Urinary bladder (tissue), 4 donors: ENCODE data around the gene MED13L. TPM values are rescaled to one million over a fixed set of nuclear protein-coding genes. Genes with fewer than 3 reads are reported as not detected.

ENCODE experiments used
- DNase-seq: peaks from one replicate; pipeline ENCODE4 v3.0.0-alpha.2; 2015; ENCODE audit errors: extremely low spot score
- H3K27ac ChIP-seq: one replicate; pipeline ENCODE4 v1.5.1; 2013; ENCODE audit warnings: low read depth, mild to moderate bottlenecking, moderate library complexity
- H3K36me3 ChIP-seq: one replicate; pipeline ENCODE4 v1.6.1; 2013; ENCODE audit warnings: mild to moderate bottlenecking, moderate library complexity; ENCODE audit not compliant: insufficient read depth
- H3K4me1 ChIP-seq: one replicate; pipeline ENCODE4 v1.6.1; 2013; ENCODE audit warnings: mild to moderate bottlenecking, moderate library complexity; ENCODE audit not compliant: insufficient read depth
- H3K4me3 ChIP-seq: one replicate; pipeline ENCODE4 v1.5.1; 2013; ENCODE audit warnings: low read depth, low read length
- WGBS: extraction: QIAGEN DNeasy Blood & Tissue Kit; methylation state at CpG from one replicate; pipeline ENCODE4 v1.1.7; 2013; 5-methylcytosine and 5-hydroxymethylcytosine counted together
- polyA plus RNA-seq: library from polyadenylated mRNA; stranded (reverse); fragments of 200-250 nt; gene quantifications from one replicate; pipeline ENCODE4 v1.2.3, GENCODE V29; 2013
- total RNA-seq: library from RNA; depleted of rRNA; stranded (reverse); fragments of >200 nt; gene quantifications from one replicate; pipeline ENCODE4 v1.2.3, GENCODE V29; 2014
- donor health status: healthy with polysubstance abuse.
- donor health status: healthy.

The MED13L gene
- total and polyA plus RNA-seq, 2 donors: 41.4 to 273 TPM

GRCh38 chr12:116078396-116078795 is 199.1 kb downstream of the MED13L start:
- Histone ChIP-seq H3K4me1 (no peaks in the 10 kb centered on the region), H3K4me3 (no peak overlapping the region), H3K36me3 (no peaks in the 10 kb centered on the region), H3K27ac (no peak overlapping the region)
- no peak for DNase-seq
- WGBS: 99% methylated on average over 1 of the region's 1 CpG

- no peak overlapping the region for H3K4me3 ChIP-seq
- H3K4me1 ChIP-seq: no peaks in the 10 kb centered on the region
- H3K27ac ChIP-seq: no peak overlapping the region
- no peak for DNase-seq
- no peaks in the 10 kb centered on the region for H3K36me3 ChIP-seq
These were observed 200.1 kb downstream of the MED13L start for GRCh38 chr12:116077431-116077830.

- Histone ChIP-seq H3K27ac (no peak overlapping the region), H3K4me3 (no peak overlapping the region), H3K4me1 (no peaks in the 10 kb centered on the region), H3K36me3 (no peaks in the 10 kb centered on the region)
- DNase-seq: no peak
- 90% methylated on average over 1 of the region's 1 CpG for WGBS
These were observed 201.1 kb downstream of the MED13L start for GRCh38 chr12:116076399-116076798.

DNA sequence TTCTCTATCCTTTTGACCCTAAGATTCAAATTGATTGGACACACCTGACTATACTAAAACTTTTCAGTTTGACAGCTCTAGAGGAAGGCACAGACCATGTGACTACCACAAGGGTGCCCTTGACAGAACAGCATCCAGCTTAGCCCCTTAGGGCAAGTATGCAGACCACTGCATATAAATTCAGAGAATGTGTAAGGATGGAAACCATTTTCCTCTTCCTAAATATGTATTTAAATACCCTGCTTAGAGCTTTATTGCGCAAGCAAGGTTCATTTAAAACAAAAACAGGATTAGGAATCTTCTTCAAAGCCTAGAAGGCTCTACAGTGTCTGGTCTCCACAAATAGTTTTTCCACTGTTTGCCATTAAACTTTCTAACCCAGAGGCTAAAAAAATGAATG is 202.8 kb downstream of the MED13L start:
- H3K36me3 ChIP-seq: no peaks in the 10 kb centered on the region
- DNase-seq: no peak
- no peak overlapping the region for H3K4me3 ChIP-seq
- no peaks in the 10 kb centered on the region for H3K4me1 ChIP-seq
- no peak overlapping the region for H3K27ac ChIP-seq
- 94% methylated on average over 1 of the region's 1 CpG for WGBS

DNA sequence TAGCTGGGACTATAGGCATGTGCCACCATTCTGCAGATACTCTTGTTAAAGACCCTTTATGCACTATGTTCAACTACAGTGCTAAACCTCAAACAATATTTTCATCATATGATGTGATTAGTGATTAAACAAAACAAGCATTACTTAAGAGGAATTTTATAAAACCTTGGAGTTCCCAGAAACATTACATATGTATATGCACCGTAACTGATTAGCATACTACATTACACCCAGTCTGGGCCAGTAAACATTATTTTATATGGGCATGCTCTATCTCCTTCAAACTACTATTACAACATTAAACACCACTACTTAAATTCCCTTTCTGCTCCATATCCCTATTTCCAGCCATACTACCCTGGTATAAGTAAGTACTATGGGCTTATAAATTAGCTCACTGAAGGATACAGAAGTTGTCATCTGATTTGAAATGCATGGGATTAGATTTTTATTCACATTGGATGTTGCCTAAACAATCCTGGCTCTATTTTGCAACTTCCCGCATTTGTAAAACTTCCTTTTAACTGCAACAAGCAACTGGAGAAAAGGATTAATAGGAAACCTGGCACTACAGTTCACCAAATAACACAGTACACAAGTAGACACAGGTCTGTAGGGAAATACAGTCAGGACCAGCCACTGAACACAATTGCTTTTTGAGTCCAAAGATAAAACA is 205.8 kb downstream of the MED13L start:
- Histone ChIP-seq H3K36me3 (no peaks in the 10 kb centered on the region), H3K27ac (no peak overlapping the region), H3K4me3 (no peak overlapping the region), H3K4me1 (peaks cover 3% of the 10 kb centered on the region)
- WGBS: 71% methylated on average over 2 of the region's 2 CpGs
- no peak for DNase-seq

DNA sequence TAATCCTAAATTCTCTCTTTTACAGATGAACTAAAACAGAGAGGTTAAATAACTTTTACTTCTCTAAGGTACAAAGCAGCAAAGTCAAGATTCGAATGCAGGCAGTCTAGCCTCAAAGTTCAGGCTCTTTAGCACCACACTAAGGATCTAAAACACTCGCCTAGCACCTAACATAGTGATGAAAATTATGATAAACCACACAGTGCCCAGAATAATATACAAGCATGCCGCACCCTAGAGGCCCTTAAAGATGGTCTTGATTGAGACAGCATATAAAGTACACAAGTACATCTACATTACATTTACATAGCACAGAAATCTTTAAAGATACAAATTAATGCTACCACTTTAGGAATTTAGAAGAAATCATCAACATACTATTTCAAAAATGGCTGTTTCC is 207.0 kb downstream of the MED13L start:
- WGBS: 97% methylated on average over 3 of the region's 3 CpGs

GRCh38 chr12:116069943-116070342 is 207.6 kb downstream of the MED13L start:
- H3K4me1 ChIP-seq: peaks cover 6% of the 10 kb centered on the region
- no peak overlapping the region for H3K4me3 ChIP-seq
- no peak for DNase-seq
- H3K36me3 ChIP-seq: no peaks in the 10 kb centered on the region
- H3K27ac ChIP-seq: no peak overlapping the region

More for the DNA sequence above, 207.0 kb downstream of the MED13L start:
- Histone ChIP-seq H3K4me3 (no peak overlapping the region), H3K36me3 (no peaks in the 10 kb centered on the region), H3K27ac (no peak overlapping the region), H3K4me1 (peaks cover 6% of the 10 kb centered on the region)
- DNase-seq: no peak

DNA sequence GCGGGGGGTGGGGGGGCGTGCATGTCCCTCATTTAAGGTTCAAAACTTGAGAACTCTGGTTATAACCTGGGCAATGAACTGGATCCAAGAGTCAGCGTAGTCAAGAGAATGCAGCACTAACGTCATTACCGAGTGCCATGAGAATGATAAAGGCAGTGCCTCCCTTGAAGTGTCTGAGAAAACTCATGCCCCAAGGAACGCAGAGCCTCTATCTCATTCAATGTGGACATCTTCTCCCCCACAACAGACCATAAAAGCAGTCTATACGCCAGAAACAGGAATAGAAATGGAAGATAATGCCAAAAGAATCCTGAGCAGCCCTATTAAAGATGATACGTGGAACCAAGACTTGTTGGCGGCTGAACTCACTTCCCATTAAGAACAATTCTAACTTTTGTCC is 208.6 kb downstream of the MED13L start:
- H3K4me1 ChIP-seq: peaks cover 6% of the 10 kb centered on the region
- no peak overlapping the region for H3K27ac ChIP-seq
- H3K4me3 ChIP-seq: no peak overlapping the region
- no peaks in the 10 kb centered on the region for H3K36me3 ChIP-seq
- 83% methylated on average over 9 of the region's 9 CpGs for WGBS
- no peak for DNase-seq

- Histone ChIP-seq H3K36me3 (no peaks in the 10 kb centered on the region), H3K27ac (no peak overlapping the region), H3K4me3 (no peak overlapping the region), H3K4me1 (peaks cover 6% of the 10 kb centered on the region)
- DNase-seq: no peak
These were observed 209.1 kb downstream of the MED13L start for GRCh38 chr12:116068371-116068770.

DNA sequence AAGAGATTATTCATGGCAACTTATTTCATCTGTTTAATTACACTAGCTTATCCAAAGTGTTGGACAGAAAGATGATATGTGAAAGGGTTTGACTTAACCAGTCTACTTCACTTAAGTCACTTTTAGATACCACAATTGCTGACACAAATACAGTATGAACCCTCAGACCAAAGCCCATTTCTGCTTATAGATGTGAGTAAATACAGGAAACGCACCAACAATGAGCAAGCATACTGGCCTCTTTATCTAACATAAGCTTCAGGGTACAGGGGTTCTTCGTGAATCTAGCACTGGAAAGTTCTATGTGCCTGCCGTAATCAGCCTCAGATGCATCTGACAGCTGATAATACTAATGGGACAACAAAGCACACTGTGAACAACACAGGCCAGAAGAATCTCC is 209.6 kb downstream of the MED13L start:
- Histone ChIP-seq H3K27ac (no peak overlapping the region), H3K4me3 (no peak overlapping the region), H3K36me3 (no peaks in the 10 kb centered on the region), H3K4me1 (peaks cover 6% of the 10 kb centered on the region)
- 79% methylated on average over 3 of the region's 3 CpGs for WGBS
- DNase-seq: no peak

- 74% methylated on average over 7 of the region's 7 CpGs for WGBS
- Histone ChIP-seq H3K4me3 (no peak overlapping the region), H3K36me3 (no peaks in the 10 kb centered on the region), H3K4me1 (peaks cover 6% of the 10 kb centered on the region), H3K27ac (no peak overlapping the region)
- no peak for DNase-seq
These were observed 210.9 kb downstream of the MED13L start for GRCh38 chr12:116066381-116067230.

- 44% methylated on average over 1 of the region's 1 CpG for WGBS
- Histone ChIP-seq H3K4me1 (peaks cover 6% of the 10 kb centered on the region), H3K36me3 (no peaks in the 10 kb centered on the region), H3K4me3 (no peak overlapping the region), H3K27ac (no peak overlapping the region)
- no peak for DNase-seq
These were observed 211.9 kb downstream of the MED13L start for GRCh38 chr12:116065606-116066005.

DNA sequence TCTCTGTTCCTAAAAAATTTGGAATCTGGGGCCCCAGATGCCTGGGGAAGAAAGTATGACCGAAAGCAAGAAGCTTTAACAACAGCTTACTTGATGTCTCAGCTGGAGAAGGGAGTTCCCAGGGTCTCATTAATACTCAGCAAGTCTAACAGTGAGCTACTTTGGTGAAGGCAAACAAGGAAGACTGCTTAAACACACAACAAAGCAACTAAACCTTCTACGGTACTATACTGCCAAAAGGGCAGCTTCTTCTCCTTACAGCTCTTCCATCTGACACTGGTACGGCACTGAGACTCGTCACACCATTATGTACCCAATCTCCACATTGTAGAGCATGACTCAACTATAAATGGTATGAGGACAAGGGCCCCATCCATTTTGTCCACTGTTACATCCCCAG is 213.0 kb downstream of the MED13L start:
- no peaks in the 10 kb centered on the region for H3K36me3 ChIP-seq
- WGBS: 93% methylated on average over 4 of the region's 4 CpGs
- H3K4me1 ChIP-seq: peaks cover 6% of the 10 kb centered on the region
- DNase-seq: no peak
- H3K4me3 ChIP-seq: no peak overlapping the region
- H3K27ac ChIP-seq: no peak overlapping the region

GRCh38 chr12:116062698-116063097 is 214.8 kb downstream of the MED13L start:
- Histone ChIP-seq H3K27ac (no peak overlapping the region), H3K36me3 (no peaks in the 10 kb centered on the region), H3K4me1 (peaks cover 3% of the 10 kb centered on the region), H3K4me3 (no peak overlapping the region)
- no peak for DNase-seq
- 98% methylated on average over 4 of the region's 4 CpGs for WGBS
